Upper lobe of right lung (tissue), 1 donor: Measurements from ENCODE around the gene STAB2. TPM values are rescaled to one million over a fixed set of nuclear protein-coding genes. Genes with fewer than 3 reads are reported as not detected.

ENCODE experiments used
- ATAC-seq: fragments of 200-7000 bp; cut with Tn5 transposase; one replicate; pipeline ENCODE4 v1.9.1; 2020; ENCODE audit warnings: mild to moderate bottlenecking, moderate library complexity
- DNase-seq: peaks from one replicate; pipeline ENCODE4 v3.0.0-alpha.2; 2020
- H3K27ac ChIP-seq: fragments of 200-600 bp; one replicate; pipeline ENCODE4 v1.8.0; 2022
- H3K27me3 ChIP-seq: fragments of 200-600 bp; one replicate; pipeline ENCODE4 v1.8.0; 2022; ENCODE audit warnings: mild to moderate bottlenecking
- H3K36me3 ChIP-seq: fragments of 200-600 bp; one replicate; pipeline ENCODE4 v1.8.0; 2022
- H3K4me1 ChIP-seq: fragments of 200-600 bp; one replicate; pipeline ENCODE4 v1.8.0; 2022
- H3K4me3 ChIP-seq: fragments of 200-600 bp; one replicate; pipeline ENCODE4 v1.8.0; 2022; ENCODE audit warnings: mild to moderate bottlenecking
- H3K9me3 ChIP-seq: fragments of 200-600 bp; one replicate; pipeline ENCODE4 v1.8.0; 2022
- CTCF ChIP-seq: fragments of 200-600 bp; IDR thresholded peaks from one replicate; pipeline ENCODE4 v1.8.0; 2022; ENCODE audit warnings: antibody characterized with exemption
- intact Hi-C: fragments of 100-400 bp; cut with DNase I; formaldehyde crosslinking; loops from one replicate; pipeline ENCODE4 v1.11.0; 2022
- total RNA-seq: library from RNA; stranded (reverse); fragmentation: NEBNext Ultra II Directional; extraction: Animal tissue kit (Norgen Biotek cat#: 25700); gene quantifications from one replicate; pipeline ENCODE4 v1.2.1, GENCODE V29; 2021
- donor health status: DM: no; HTN: yes; CAD: no; lungs with severe emphysema.

The STAB2 gene
- total RNA-seq, 1 donor from 2014 or later, result 2.6 TPM

GRCh38 chr12:103728323-103728722, 141.2 kb downstream of the STAB2 start:
- Histone ChIP-seq H3K4me1 (no peaks in the 10 kb centered on the region), H3K4me3 (no peak overlapping the region), H3K9me3 (peaks cover 3% of the 10 kb centered on the region), H3K36me3 (no peaks in the 10 kb centered on the region), H3K27me3 (no peaks in the 10 kb centered on the region), H3K27ac (no peak overlapping the region)
- intact Hi-C loops, result no loop called here
- no peak for DNase-seq
- no peak for TF ChIP-seq CTCF
- no peak for ATAC-seq

- intact Hi-C loops, result no loop called here
- ATAC-seq, result no peak
- TF ChIP-seq CTCF, result no peak
- Histone ChIP-seq H3K4me3 (no peak overlapping the region), H3K36me3 (no peaks in the 10 kb centered on the region), H3K27me3 (no peaks in the 10 kb centered on the region), H3K9me3 (peaks cover 3% of the 10 kb centered on the region), H3K4me1 (no peaks in the 10 kb centered on the region), H3K27ac (no peak overlapping the region)
- no peak for DNase-seq
Observed at GRCh38 chr12:103729499-103729898, 142.4 kb downstream of the STAB2 start.

GRCh38 chr12:103731539-103731938, 144.5 kb downstream of the STAB2 start:
- ATAC-seq (no peak), DNase-seq (no peak)
- intact Hi-C loops, result no loop called here
- Histone ChIP-seq H3K27me3 (no peaks in the 10 kb centered on the region), H3K4me1 (no peaks in the 10 kb centered on the region), H3K36me3 (no peaks in the 10 kb centered on the region), H3K4me3 (no peak overlapping the region), H3K9me3 (peaks cover 3% of the 10 kb centered on the region), H3K27ac (no peak overlapping the region)
- no peak for TF ChIP-seq CTCF

GRCh38 chr12:103734863-103735262, 147.8 kb downstream of the STAB2 start:
- peaks cover 3% of the 10 kb centered on the region for H3K9me3 ChIP-seq
- no peak overlapping the region for H3K4me3 ChIP-seq
- H3K27ac ChIP-seq, result no peak overlapping the region
- TF ChIP-seq CTCF, result no peak
- DNase-seq, result no peak
- H3K27me3 ChIP-seq, result no peaks in the 10 kb centered on the region
- intact Hi-C loops, result no loop called here
- no peaks in the 10 kb centered on the region for H3K36me3 ChIP-seq
- H3K4me1 ChIP-seq, result no peaks in the 10 kb centered on the region
- no peak for ATAC-seq

GRCh38 chr12:103735291-103735690, 148.2 kb downstream of the STAB2 start:
- ATAC-seq (no peak), DNase-seq (no peak)
- H3K27ac ChIP-seq, result no peak overlapping the region
- no peaks in the 10 kb centered on the region for H3K27me3 ChIP-seq
- intact Hi-C loops, result no loop called here
- no peaks in the 10 kb centered on the region for H3K4me1 ChIP-seq
- H3K4me3 ChIP-seq, result no peak overlapping the region
- TF ChIP-seq CTCF, result no peak
- H3K36me3 ChIP-seq, result no peaks in the 10 kb centered on the region
- H3K9me3 ChIP-seq, result peaks cover 3% of the 10 kb centered on the region

GRCh38 chr12:103736572-103736971, 149.5 kb downstream of the STAB2 start:
- DNase-seq, result no peak
- Histone ChIP-seq H3K4me1 (no peaks in the 10 kb centered on the region), H3K27ac (no peak overlapping the region), H3K9me3 (no peaks in the 10 kb centered on the region), H3K4me3 (no peak overlapping the region), H3K27me3 (no peaks in the 10 kb centered on the region), H3K36me3 (no peaks in the 10 kb centered on the region)
- intact Hi-C loops, result no loop called here
- ATAC-seq, result no peak
- TF ChIP-seq CTCF, result no peak
